IPS-NIHi11 (cell line): ENCODE data around the gene TARBP1.
"Not testable (repeated sequence)": the region's sequence is repeated elsewhere in the genome, so short reads cannot be mapped to it uniquely, and the experiment has no call there.

Source experiments
- DNase-seq: peaks from one replicate; pipeline ENCODE4 v3.0.0; 2012; ENCODE audit warnings: mixed read lengths, low spot score

Gene TARBP1

DNA sequence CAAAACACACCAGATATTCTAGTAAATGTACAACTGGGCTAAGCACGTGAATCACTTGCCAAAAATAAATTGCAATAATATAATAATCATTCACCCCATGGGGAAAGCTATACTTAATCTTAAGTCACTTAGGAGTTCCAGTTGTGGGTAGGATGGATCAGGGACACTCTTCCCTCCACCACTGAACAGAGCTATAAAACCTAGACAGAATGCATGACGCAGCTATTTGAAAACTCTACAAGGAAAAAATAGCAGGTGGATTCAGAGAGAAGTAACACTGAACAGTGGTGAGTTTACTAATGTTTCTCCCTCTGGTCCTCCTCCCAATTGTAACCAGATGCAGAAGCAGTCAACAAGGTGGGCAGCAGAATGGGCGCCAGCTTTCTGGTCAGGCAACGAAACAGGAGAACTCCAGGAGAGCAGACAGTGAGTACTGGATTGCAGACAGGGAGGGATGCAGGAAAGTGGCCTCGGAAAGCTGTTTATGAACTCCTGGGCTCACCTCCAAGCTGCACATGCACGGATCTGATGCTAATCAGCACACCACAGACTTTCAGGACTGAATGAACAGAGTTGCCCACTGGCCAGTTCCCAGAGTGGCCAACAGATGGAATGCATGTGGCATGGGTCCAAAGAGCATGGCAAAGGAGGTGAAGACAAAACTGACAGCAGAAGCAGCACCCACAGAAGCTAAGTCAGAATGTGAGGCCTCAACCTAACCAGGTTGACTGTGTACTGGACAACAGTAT lies 41.4 kb downstream of the TARBP1 start:
- no peak for DNase-seq

DNA sequence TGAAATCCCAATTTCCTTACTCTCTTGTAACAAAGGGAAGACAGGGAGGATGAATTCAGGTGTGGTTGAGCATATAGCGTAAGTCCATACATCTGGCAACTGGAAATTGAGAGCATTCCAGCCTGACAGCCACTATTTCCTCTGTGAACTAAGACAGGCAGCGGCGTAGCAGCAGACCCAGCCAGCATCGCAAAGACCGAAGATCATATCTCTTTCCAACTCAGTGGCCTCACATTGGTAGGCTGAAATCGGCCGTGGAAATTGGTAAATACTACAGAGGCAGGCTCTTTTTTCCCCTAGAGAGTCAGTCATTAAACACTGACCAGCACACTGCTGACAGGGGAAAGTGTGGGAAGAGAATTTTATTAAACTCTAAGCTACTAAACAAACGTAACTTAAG lies 43.4 kb downstream of the TARBP1 start:
- no peak for DNase-seq

DNA sequence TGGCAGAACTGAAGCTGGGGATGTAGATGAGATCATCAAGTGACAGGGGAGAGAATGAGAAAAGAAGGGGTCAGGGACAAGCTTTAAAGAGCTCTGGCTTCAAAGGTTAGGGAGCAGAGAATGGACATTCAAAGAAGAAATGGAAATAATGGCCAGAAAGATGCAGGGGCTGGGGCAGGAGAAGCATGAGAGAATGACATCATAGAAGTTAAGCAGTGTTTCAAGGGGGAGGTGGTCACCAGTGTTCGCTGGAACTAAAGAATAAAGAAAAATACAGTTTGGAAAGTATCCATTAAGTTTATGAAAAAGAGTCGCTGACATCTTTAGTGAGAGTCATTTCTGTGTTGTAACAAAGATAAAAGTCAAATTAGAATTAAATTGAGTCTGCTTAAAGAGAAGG lies 44.3 kb downstream of the TARBP1 start:
- DNase-seq = no peak

DNA sequence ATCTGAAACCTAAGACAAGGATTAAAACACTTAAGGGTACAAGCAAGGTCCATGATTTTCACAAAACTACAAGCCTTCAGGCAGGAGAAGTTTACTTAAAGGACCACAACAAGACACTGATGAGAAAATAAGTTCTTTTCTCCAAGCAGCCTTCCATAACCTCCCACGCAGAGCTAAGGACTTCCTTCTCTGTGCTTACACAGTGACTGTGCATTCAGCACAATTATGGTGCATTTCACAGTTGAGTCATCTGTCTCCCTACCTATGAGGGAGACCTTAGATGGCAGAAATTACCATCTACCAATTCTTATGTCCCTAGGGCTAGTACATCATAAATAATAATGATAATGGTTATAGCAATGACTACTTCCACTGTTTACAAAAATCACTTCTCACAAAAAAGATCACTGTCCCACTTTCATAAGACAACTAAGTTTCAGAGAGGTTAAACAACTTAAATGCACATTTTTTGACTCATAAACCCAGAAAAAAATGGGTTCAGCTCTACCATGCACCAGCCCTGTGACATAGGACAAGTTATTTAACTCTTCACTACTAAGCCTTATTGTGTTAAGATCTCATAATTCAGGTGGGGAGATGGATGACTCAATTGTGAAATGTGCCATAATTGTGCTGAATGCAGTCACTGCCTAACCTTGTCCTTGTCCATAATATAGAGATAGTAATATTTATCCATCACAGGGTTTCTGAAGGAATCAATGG lies 45.3 kb downstream of the TARBP1 start:
- DNase-seq = no peak

DNA sequence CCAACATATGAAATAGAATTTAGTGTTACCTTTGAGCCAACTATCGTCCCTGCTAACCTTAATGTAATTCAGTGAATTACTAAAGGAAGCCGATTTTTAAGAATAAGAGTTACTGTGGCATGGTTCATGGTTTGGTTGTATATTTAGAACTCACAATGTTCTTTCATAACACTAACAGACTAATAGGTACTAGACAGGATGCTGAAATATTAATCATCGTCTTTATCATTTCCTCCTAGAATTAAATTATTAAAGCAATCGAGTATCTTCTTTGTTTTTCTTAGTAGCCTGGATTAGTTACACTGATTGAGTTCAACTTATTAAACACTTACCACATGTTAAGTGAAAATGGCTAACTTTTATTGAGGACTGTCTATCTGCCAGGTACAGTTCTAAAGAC lies 47.7 kb downstream of the TARBP1 start:
- DNase-seq = no peak

DNA sequence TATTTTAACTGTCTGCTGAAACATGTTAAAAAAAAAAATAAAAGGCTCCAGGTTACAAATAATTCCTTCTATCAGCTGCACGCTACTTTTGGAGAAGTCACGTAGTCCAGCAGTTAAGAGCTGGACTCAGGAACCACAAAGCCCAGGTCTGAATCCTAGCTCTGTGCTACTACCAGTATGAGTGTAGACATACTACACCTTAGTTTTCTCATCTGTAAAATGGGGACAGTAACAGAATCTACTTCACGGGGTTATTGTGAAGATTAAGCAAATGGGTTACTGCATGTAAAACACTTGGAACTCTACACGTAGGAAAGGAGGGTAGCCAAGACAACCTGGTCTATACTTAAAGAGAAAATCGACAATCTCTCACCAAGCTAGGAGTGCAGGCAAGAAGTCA lies 48.3 kb downstream of the TARBP1 start:
- no peak for DNase-seq

DNA sequence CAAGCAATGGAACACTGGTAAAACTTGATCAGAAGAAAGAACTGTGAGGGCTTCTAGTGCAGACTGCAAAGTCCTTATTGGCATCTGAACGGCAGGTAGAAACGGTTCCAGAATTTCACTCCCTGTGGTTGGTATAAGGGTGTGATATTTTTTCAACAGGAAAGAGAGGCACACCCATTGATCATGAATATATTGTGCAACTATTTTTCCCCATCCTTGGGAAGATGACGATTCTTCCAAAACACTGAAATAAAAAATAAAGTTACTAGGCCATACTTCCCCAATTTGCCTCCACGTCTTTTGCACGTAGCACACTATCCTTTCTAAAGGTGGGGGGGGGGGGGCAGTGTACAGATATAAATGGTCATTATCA lies 49.6 kb downstream of the TARBP1 start:
- DNase-seq = no peak

DNA sequence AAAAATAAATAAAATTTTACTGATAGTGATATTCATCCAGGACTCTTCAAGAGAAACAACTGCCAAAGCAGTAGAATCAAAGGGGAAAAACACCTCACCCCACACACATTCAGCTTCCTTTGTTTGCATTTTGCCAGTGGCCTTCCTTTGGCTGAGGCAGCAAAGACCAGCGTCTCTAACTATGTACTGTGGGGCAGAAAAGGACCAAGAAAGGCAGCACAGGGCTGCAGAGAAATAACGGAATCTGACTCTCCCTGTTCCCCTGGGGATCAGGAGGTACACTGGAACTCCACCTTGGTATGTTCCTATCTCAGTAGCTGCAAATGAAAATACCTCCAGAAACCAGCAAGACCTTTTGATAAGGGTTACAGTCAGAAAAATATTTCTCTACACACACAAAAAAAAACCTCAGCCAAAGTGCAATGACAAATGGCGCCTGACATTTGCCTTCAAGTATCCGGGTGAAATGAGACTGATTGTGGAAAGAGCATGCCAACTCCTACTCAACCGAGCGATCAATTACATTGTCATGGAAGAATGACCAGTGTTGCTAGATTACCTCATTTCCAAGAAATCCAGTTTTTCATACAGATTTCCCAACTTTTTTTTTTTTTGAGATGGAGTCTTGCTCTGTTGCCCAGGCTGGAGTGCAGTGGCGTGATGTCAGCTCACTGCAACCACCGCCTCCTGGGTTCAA lies 50.9 kb downstream of the TARBP1 start:
- DNase-seq = no peak

DNA sequence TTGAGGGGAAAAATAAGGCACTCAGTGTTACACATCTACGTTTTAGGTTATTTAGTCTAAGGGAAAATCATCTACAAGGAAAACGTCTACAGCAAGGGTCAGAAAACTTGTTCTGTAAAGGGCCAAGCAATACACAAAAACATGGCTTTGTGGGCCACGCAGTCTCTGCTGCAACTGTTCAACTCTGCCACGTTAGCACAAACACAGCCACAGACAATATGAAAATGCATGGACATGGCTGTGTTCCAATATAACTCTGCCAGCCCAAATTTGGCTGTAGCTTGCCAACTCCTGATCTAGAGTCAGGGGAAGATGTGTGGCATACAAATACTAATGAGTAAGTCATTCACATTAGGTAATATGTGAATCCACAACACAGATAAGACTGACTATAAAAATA lies 65.0 kb downstream of the TARBP1 start:
- no peak for DNase-seq

DNA sequence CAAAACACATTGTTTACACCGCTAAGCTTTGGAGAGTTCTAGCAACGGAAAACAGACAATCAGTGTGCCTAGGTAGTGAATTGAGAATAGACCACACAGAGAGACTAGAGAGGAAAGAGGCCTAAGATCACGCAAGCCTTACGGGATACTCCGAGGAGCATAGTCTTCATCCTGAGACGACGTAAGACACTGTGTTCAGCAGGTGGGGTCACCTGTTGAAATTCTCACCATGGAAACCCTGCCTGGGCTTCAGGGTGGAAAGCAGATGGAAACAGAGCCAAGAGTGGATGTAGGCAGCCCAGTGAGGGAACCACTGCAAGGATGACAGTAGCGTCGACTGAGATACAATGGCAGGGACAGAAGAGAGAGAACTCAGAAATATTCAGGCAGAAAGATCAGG lies 65.5 kb downstream of the TARBP1 start:
- DNase-seq = no peak

DNA sequence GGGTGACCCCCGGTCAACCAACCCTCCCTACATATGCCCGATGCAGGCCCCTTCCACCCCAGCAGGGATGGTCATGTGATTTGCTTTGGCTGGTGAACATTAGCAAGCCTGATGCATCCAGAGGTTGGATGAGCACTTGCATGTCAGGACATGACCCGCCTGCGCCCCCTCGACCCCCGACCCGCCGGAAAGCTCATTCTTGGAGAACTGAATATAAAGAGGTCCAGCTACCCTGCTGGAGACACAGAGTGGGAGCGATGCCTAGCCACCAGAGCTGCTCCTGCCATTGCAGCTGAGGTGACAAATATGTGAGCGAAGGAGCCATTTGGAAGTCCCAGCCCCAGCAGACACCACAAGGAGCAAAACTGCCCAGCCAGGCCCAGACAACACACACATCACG lies 66.1 kb downstream of the TARBP1 start:
- DNase-seq = no peak

DNA sequence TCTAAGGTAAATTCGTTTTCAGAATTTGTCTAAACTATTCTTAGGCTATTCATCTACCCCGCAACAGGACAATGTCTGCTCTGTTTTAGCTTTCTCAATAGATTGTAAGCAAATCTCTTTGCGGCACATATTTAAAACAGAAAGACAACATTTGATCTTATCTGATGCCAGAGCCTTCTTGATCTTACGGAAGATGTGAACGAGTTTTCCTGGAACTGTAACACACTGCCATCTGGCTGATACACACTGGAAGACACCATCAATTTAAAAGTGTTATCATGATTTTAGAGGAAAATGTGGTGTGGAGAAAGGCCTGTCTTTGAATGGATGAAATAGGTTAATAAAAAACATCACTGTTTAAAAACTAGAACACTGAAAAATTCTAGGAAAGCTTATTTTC lies 69.7 kb downstream of the TARBP1 start:
- DNase-seq = no peak

DNA sequence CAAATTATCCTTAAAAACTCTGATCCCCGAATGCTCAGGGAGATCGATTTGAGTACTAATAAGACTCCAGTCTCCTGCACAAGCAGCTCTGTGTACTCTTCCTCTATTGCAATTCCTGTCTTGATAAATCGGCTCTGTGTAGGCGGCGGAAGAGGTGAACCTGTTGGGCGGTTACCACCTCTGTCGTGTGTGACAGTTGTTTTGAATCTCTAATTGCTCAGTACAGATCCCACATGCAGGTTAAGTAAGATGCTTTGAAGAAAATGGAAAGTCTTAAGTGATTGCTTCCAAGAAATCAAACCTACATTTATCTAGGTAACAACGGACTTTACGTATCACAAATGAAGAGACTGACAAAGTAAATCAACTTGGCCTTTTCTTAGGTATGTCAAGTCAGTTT lies 70.2 kb downstream of the TARBP1 start:
- DNase-seq = no peak

DNA sequence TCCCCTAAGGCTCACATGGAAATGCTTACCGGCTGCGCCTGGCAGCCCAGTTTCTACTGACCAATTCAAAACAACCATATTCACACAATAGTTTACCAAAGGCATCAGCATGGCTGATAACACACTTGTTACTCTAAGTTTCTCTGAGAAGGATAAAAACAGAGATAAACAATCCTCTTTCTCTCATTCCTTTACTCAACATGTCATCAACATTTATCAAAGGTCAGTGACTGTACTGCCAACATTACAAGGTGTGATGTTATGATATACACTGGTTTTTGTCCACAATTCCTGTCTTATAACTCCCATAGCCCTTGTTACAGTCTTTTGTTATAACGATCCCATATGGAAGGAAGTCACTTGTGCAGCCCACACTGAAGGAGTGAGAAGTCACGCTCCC lies 72.1 kb downstream of the TARBP1 start:
- DNase-seq = no peak

DNA sequence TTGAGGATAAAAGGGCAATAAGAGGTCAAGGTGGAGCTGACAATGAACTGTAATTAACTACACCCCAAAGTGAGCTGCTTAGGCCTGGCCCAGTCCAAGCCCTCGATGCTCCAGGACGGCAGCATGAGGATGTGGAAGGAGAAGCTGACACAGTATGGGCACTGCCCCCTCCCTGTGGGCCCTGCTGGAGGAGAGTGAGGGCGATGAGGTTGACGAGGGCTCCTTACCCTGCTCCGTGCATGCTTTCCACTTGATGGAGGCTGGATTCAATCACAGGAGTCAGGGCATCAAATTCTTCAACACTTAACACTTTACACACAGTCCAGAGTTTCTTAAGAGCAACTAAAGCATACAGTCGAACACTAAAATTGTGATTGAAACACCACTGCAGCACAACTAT lies 73.3 kb downstream of the TARBP1 start:
- no peak for DNase-seq

DNA sequence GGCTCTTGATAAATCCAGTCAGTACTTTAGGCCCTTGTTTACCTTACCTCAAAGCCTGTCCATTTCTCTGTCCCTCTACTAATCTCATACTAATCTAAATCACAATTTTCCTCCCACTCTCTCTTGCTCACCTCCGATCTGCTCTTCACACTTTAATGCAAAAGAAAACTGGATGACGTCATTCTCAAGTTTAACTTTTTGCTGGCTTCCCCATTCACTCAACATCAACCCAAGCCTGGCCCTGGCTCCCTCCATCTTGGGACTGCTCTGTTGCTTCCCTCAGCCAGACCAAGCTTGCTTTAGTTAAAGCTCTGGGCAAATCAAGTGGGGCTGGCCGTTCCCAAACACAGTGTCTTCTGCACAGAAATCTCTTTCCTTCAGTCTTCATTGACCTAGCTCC lies 76.0 kb downstream of the TARBP1 start:
- no peak for DNase-seq

DNA sequence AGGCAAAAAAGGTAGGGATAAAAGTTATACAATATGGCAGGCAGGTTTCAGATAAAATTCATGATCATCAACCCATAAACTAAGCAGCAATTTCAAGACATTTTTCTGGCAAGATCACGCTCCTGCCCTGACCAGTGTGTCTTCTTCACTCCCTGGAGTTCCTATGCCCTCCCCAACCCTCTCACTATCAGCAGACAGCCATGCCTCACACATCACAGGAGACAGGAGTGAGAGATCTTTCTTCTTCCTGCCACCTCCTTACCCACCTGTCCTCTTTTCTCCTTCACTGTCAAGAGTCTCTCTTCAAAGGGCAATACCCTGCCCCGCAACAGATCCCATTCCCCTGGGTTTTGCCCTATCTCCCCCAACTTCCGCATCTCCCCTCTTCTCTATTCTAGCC lies 77.3 kb downstream of the TARBP1 start:
- no peak for DNase-seq

DNA sequence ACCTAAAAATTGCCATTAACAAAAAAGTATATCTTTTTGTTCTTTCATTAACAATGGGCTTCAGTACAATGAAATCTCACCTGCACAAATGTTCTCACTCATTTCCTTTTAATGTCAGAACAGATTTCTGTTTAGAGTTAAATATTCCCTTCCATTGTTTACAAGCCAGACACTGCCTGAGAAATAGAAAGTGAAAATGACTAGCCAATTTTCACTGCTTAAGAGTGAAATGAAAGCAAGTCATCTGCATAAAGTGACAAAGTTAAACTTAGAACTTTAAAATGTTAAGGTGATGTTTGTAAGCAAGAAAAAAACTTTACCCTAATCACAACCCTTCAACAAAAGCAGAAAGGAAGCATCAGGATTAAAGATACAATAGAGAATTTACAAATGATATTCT lies 78.2 kb downstream of the TARBP1 start:
- no peak for DNase-seq

DNA sequence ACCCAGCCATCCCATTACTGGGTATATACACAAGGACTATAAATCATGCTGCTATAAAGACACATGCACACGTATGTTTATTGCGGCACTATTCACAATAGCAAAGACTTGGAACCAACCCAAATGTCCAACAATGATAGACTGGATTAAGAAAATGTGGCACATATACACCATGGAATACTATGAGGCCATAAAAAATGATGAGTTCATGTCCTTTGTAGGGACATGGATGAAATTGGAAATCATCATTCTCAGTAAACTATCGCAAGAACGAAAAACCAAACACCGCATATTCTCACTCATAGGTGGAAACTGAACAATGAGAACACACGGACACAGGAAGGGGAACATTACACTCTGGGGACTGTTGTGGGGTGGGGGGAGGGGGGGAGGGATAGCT lies 79.5 kb downstream of the TARBP1 start:
- not testable (repeated sequence) for DNase-seq

DNA sequence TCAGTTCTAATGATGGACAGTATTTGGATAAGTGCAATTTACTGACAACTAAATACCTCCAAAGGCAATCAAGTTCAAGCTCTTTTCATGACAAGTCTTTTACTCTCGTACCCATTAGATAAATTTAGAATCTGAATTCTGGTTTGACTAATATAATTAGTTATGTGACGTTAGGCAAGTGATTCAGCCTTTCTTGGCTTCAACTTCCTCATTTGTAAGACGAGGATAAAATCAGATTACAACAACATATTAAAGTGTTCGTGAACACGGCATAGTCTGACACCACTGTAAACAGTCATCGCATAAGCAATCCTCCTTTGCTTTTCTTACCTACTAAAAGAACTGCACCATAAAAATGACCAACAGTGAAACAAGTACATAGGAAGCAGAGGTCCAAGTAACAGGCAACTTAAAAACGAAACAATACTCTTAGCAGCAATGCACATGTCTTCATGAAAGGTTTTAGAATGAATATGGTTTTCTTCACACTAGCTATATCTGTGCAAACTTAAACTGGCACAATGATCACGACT lies 80.1 kb downstream of the TARBP1 start:
- no peak for DNase-seq

DNA sequence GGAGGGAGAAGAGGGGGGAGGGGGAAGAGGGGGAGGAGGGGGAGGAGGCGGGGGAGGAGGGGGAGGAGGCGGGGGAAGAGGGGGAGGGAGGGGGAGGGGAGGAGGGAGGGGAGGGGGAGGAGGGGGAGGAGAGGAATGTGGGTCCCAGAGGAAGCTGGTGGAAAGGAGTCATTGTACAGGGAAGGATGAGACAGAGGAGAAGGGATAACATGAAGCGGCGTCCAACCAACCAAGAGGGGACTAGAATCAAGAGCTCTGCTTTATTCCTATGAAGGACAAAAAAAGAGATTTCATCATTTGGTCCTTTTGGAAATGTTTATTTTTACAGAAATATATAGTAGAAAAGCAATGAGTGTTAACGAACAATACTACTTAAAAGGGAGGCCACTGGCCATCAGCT lies 81.2 kb downstream of the TARBP1 start:
- DNase-seq = no peak

DNA sequence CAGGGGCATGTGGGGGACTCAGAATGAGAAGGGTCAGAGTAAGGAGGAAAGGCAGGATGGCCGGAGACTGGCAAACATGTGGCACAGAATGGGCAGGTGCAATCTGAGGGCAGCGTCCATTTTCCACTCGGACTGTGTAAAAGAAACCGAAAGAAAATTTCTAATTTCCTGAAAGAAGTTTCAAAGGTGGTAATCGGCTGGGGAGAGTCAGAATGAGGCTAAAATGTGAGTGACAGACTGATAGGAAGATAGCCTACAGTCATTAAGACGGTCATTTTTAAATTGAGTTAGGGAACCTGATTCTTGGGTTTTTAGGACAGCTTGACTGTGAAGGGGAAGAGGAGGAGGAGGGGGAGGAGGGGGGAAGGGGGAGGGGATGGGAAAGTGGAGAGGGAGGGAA lies 82.1 kb downstream of the TARBP1 start:
- DNase-seq = no peak

DNA sequence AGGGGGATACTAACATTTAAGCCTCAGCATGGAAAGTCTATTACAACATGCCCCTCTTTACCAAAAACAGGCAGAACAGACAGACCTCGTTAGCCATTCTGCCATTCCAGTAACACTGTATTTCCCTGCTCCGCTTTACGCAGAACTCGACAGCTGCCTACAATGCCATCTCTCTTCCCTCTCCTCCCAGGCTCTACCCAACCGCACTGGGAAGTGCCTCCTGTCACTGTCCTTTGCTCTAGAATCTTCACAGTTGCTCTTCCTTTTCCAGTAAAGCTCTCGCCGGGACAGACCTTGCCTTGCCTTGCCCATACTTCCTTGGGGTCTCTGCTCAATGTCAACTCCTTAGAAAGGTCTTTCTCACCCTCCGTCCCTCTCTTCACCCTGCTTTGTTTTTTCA lies 82.9 kb downstream of the TARBP1 start:
- no peak for DNase-seq
